Activated naive CD4-positive, alpha-beta T cell treated with anti-CD3 and anti-CD28 coated beads, Interleukin-2, amount 50 U/mL, for 24 hours (primary cell): Measurements from ENCODE around the gene IFT25.
"Not testable (repeated sequence)": the region's sequence is repeated elsewhere in the genome, so short reads cannot be mapped to it uniquely, and the experiment has no call there.

Source experiments
- H3K27ac Mint-ChIP-seq: one replicate; pipeline ENCODE4 v1.8.0; 2021; ENCODE audit warnings: mild to moderate bottlenecking, mixed read lengths
- H3K27me3 Mint-ChIP-seq: one replicate; pipeline ENCODE4 v1.8.0; 2021; ENCODE audit warnings: mixed read lengths
- H3K36me3 Mint-ChIP-seq: one replicate; pipeline ENCODE4 v1.8.0; 2021; ENCODE audit warnings: mixed read lengths
- H3K4me1 Mint-ChIP-seq: one replicate; pipeline ENCODE4 v1.8.0; 2021; ENCODE audit warnings: mixed read lengths
- H3K4me3 Mint-ChIP-seq: one replicate; pipeline ENCODE4 v1.8.0; 2021; ENCODE audit warnings: mild to moderate bottlenecking, mixed read lengths
- H3K9me3 Mint-ChIP-seq: one replicate; pipeline ENCODE4 v1.8.0; 2021; ENCODE audit warnings: mixed read lengths

IFT25 gene

GRCh38 chr1:53945433-53946251, at the start of gene IFT25:
TSS of gene IFT25 (minus strand) at chr1:53945699. CDS start at chr1:53940082, 5,617 bp downstream.
- no peaks in the 10 kb centered on the region for H3K9me3 Mint-ChIP-seq
- H3K4me3 Mint-ChIP-seq = peak within 1 kb of the TSS; percentile 94
- peaks cover 47% of the 10 kb centered on the region for H3K4me1 Mint-ChIP-seq
- no peaks in the 10 kb centered on the region for H3K36me3 Mint-ChIP-seq
- no peaks in the 10 kb centered on the region for H3K27me3 Mint-ChIP-seq
- peak within 1 kb of the TSS; percentile 94 for H3K27ac Mint-ChIP-seq

- not testable (repeated sequence) for H3K27me3 Mint-ChIP-seq, H3K4me1 Mint-ChIP-seq, H3K36me3 Mint-ChIP-seq, H3K4me3 Mint-ChIP-seq, H3K27ac Mint-ChIP-seq, H3K9me3 Mint-ChIP-seq
Measured at GRCh38 chr1:53994516-53994915, 49.0 kb upstream of the IFT25 start.

- Mint-ChIP-seq H3K4me3 (no peak overlapping the region), H3K27me3 (no peaks in the 10 kb centered on the region), H3K27ac (no peak overlapping the region), H3K4me1 (peaks cover 10% of the 10 kb centered on the region), H3K36me3 (no peaks in the 10 kb centered on the region), H3K9me3 (no peaks in the 10 kb centered on the region)
Measured at GRCh38 chr1:53992085-53992874, 46.8 kb upstream of the IFT25 start.

- Mint-ChIP-seq H3K27me3 (no peaks in the 10 kb centered on the region), H3K36me3 (no peaks in the 10 kb centered on the region), H3K27ac (peak overlapping the region; percentile 85), H3K4me1 (peaks cover 31% of the 10 kb centered on the region), H3K4me3 (no peak overlapping the region), H3K9me3 (peaks cover 5% of the 10 kb centered on the region)
Measured at GRCh38 chr1:53987880-53988279, 42.4 kb upstream of the IFT25 start.

GRCh38 chr1:53986458-53986857, 41.0 kb upstream of the IFT25 start:
- Mint-ChIP-seq H3K4me3 (peak overlapping the region; percentile 16), H3K9me3 (peaks cover 5% of the 10 kb centered on the region), H3K4me1 (peaks cover 40% of the 10 kb centered on the region), H3K27ac (peak overlapping the region; percentile 81), H3K27me3 (no peaks in the 10 kb centered on the region), H3K36me3 (no peaks in the 10 kb centered on the region)

GRCh38 chr1:53984726-53985125, 39.2 kb upstream of the IFT25 start:
- Mint-ChIP-seq H3K36me3 (no peaks in the 10 kb centered on the region), H3K27ac (no peak overlapping the region), H3K4me1 (peaks cover 42% of the 10 kb centered on the region), H3K27me3 (no peaks in the 10 kb centered on the region), H3K4me3 (no peak overlapping the region), H3K9me3 (peaks cover 5% of the 10 kb centered on the region)

- Mint-ChIP-seq H3K36me3 (no peaks in the 10 kb centered on the region), H3K27me3 (no peaks in the 10 kb centered on the region), H3K9me3 (peaks cover 5% of the 10 kb centered on the region), H3K4me3 (no peak overlapping the region), H3K27ac (no peak overlapping the region), H3K4me1 (peaks cover 35% of the 10 kb centered on the region)
Measured at GRCh38 chr1:53982763-53983104, 37.2 kb upstream of the IFT25 start.

GRCh38 chr1:53982034-53982762, 36.7 kb upstream of the IFT25 start:
- Mint-ChIP-seq H3K27ac (no peak overlapping the region), H3K36me3 (no peaks in the 10 kb centered on the region), H3K4me1 (peaks cover 31% of the 10 kb centered on the region), H3K27me3 (no peaks in the 10 kb centered on the region), H3K9me3 (peaks cover 5% of the 10 kb centered on the region), H3K4me3 (no peak overlapping the region)

GRCh38 chr1:53981220-53981619, 35.7 kb upstream of the IFT25 start:
- H3K4me1 Mint-ChIP-seq = peaks cover 21% of the 10 kb centered on the region

GRCh38 chr1:53979712-53980450, 34.4 kb upstream of the IFT25 start:
- Mint-ChIP-seq H3K36me3 (peaks cover under 1% of the 10 kb centered on the region), H3K9me3 (no peaks in the 10 kb centered on the region), H3K4me3 (no peak overlapping the region), H3K4me1 (peaks cover 11% of the 10 kb centered on the region), H3K27me3 (no peaks in the 10 kb centered on the region), H3K27ac (no peak overlapping the region)

More at GRCh38 chr1:53981220-53981619, 35.7 kb upstream of the IFT25 start:
- Mint-ChIP-seq H3K4me3 (no peak overlapping the region), H3K36me3 (no peaks in the 10 kb centered on the region), H3K27ac (no peak overlapping the region), H3K27me3 (no peaks in the 10 kb centered on the region), H3K9me3 (no peaks in the 10 kb centered on the region)

GRCh38 chr1:53975861-53976260, 30.4 kb upstream of the IFT25 start:
- Mint-ChIP-seq H3K4me3 (no peak overlapping the region), H3K36me3 (peaks cover 8% of the 10 kb centered on the region), H3K9me3 (no peaks in the 10 kb centered on the region)

GRCh38 chr1:53971718-53972117, 26.2 kb upstream of the IFT25 start:
- no peaks in the 10 kb centered on the region for H3K4me1 Mint-ChIP-seq
- peaks cover 16% of the 10 kb centered on the region for H3K36me3 Mint-ChIP-seq

More at GRCh38 chr1:53975861-53976260, 30.4 kb upstream of the IFT25 start:
- Mint-ChIP-seq H3K27ac (no peak overlapping the region), H3K4me1 (no peaks in the 10 kb centered on the region), H3K27me3 (no peaks in the 10 kb centered on the region)

GRCh38 chr1:53969323-53969722, 23.8 kb upstream of the IFT25 start:
- H3K27me3 Mint-ChIP-seq, H3K4me1 Mint-ChIP-seq, H3K4me3 Mint-ChIP-seq, H3K27ac Mint-ChIP-seq, H3K9me3 Mint-ChIP-seq: not testable (repeated sequence)
- peaks cover 20% of the 10 kb centered on the region for H3K36me3 Mint-ChIP-seq

More at GRCh38 chr1:53971718-53972117, 26.2 kb upstream of the IFT25 start:
- H3K4me3 Mint-ChIP-seq = no peak overlapping the region
- H3K9me3 Mint-ChIP-seq = no peaks in the 10 kb centered on the region
- H3K27ac Mint-ChIP-seq = no peak overlapping the region
- H3K27me3 Mint-ChIP-seq = no peaks in the 10 kb centered on the region

GRCh38 chr1:53968125-53968513, 22.6 kb upstream of the IFT25 start:
- no peak overlapping the region for H3K4me3 Mint-ChIP-seq
- H3K4me1 Mint-ChIP-seq = no peaks in the 10 kb centered on the region
- no peaks in the 10 kb centered on the region for H3K9me3 Mint-ChIP-seq
- H3K27me3 Mint-ChIP-seq = no peaks in the 10 kb centered on the region
- H3K36me3 Mint-ChIP-seq = peaks cover 24% of the 10 kb centered on the region
- no peak overlapping the region for H3K27ac Mint-ChIP-seq
